Posterior vena cava (tissue), 2 donors: ENCODE results near the gene STX16. TPM values are rescaled to one million over a fixed set of nuclear protein-coding genes. Genes with fewer than 3 reads are reported as not detected.

ENCODE experiments used
- DNase-seq: peaks from one replicate; pipeline ENCODE4 v3.0.0-alpha.2; 2020; ENCODE audit warnings: low spot score
- intact Hi-C, 2 donors: fragments of 100-400 bp; cut with DNase I; formaldehyde crosslinking; loops; one replicate each; pipeline versions ENCODE4 v1.14.1 to v1.14.2; 2022 to 2023
- total RNA-seq, 2 donors: library from RNA; stranded (reverse); fragmentation: NEBNext Ultra II Directional; extraction: Animal tissue kit (Norgen Biotek cat#: 25700); gene quantifications; one replicate each; pipeline ENCODE4 v1.2.1, GENCODE V29; 2021
- donor health status: DM: yes; HTN: yes; CAD: no.
- donor health status: DM: yes; HTN: yes; CAD: no.

Gene STX16
- total RNA-seq, 2 donors from 2014 or later: 38.7 to 41.5 TPM

GRCh38 chr20:58712806-58713731, 62.0 kb downstream of the STX16 start:
- DNase-seq: peak; percentile 72
- intact Hi-C loops: no loop called here

GRCh38 chr20:58713801-58714339, 62.8 kb downstream of the STX16 start:
- peak; percentile 70 for DNase-seq
- intact Hi-C loops: no loop called here

GRCh38 chr20:58714340-58714922, 63.3 kb downstream of the STX16 start:
- peak; percentile 74 for DNase-seq
- intact Hi-C loops: no loop called here

GRCh38 chr20:58714923-58715351, 63.9 kb downstream of the STX16 start:
- peak; percentile 67 for DNase-seq
- intact Hi-C loops: no loop called here

- intact Hi-C loops: no loop called here
- DNase-seq: peak; percentile 54
Observed at GRCh38 chr20:58715391-58715800, 64.3 kb downstream of the STX16 start.

- peak; percentile 71 for DNase-seq
- intact Hi-C loops: no loop called here
Observed at GRCh38 chr20:58715801-58716475, 64.9 kb downstream of the STX16 start.

GRCh38 chr20:58716476-58717277, 65.6 kb downstream of the STX16 start:
- intact Hi-C loops: no loop called here
- peak; percentile 76 for DNase-seq

- intact Hi-C loops: no loop called here
Observed at GRCh38 chr20:58717278-58718091, 66.4 kb downstream of the STX16 start.

GRCh38 chr20:58718121-58718563, 67.1 kb downstream of the STX16 start:
- DNase-seq: peak; percentile 64

More at GRCh38 chr20:58717278-58718091, 66.4 kb downstream of the STX16 start:
- DNase-seq: peak; percentile 64

GRCh38 chr20:58718729-58719128, 67.6 kb downstream of the STX16 start:
- intact Hi-C loops: no loop called here
- DNase-seq: peak; percentile 52

More at GRCh38 chr20:58718121-58718563, 67.1 kb downstream of the STX16 start:
- intact Hi-C loops: no loop called here

GRCh38 chr20:58719258-58719657, 68.2 kb downstream of the STX16 start:
- intact Hi-C loops: no loop called here
- peak; percentile 37 for DNase-seq

GRCh38 chr20:58719971-58720371, 68.9 kb downstream of the STX16 start:
- intact Hi-C loops: no loop called here
- DNase-seq: peak; percentile 51

- intact Hi-C loops: no loop called here
- DNase-seq: no peak
Observed at GRCh38 chr20:58720890-58721289, 69.8 kb downstream of the STX16 start.

GRCh38 chr20:58721951-58722778, 71.1 kb downstream of the STX16 start:
- DNase-seq: peak; percentile 82
- intact Hi-C loops: no loop called here

- intact Hi-C loops: no loop called here
- DNase-seq: peak; percentile 65
Observed at GRCh38 chr20:58722877-58723627, 72.0 kb downstream of the STX16 start.

GRCh38 chr20:58723628-58723984, 72.5 kb downstream of the STX16 start:
- intact Hi-C loops: no loop called here
- peak; percentile 37 for DNase-seq
